IPS-20b (cell line): ENCODE measurements around the gene DNAL1.
"Not testable (repeated sequence)": the region's sequence is repeated elsewhere in the genome, so short reads cannot be mapped to it uniquely, and the experiment has no call there.

ENCODE experiments used
- H3K27ac ChIP-seq: one replicate; pipeline ENCODE4 v1.5.1; 2013; ENCODE audit warnings: low read length
- H3K27me3 ChIP-seq: 2 replicates; pipeline ENCODE4 v1.6.1; 2013; ENCODE audit warnings: mild to moderate bottlenecking, low read length, inconsistent platforms; ENCODE audit not compliant: insufficient read depth
- H3K36me3 ChIP-seq: 2 replicates; pipeline ENCODE4 v1.6.1; 2013; ENCODE audit warnings: low read depth, mild to moderate bottlenecking, inconsistent platforms, low read length, moderate library complexity; ENCODE audit not compliant: insufficient read depth
- H3K4me1 ChIP-seq: 2 replicates; pipeline ENCODE4 v1.6.1; 2013; ENCODE audit warnings: mild to moderate bottlenecking, control low read depth, inconsistent platforms, low read length, moderate library complexity; ENCODE audit not compliant: insufficient read depth
- H3K4me3 ChIP-seq: 2 replicates; pipeline ENCODE4 v1.5.1; 2013; ENCODE audit warnings: mild to moderate bottlenecking, low read length, inconsistent platforms
- H3K9ac ChIP-seq: 2 replicates; pipeline ENCODE4 v1.6.1; 2013; ENCODE audit warnings: low read depth, mild to moderate bottlenecking, inconsistent platforms, low read length, moderate library complexity
- H3K9me3 ChIP-seq: 2 replicates; pipeline ENCODE4 v1.6.1; 2013; ENCODE audit warnings: mild to moderate bottlenecking, low read depth, low read length, inconsistent platforms; ENCODE audit not compliant: insufficient read depth

Gene DNAL1

GRCh38 chr14:73651005-73651404 is 6.2 kb downstream of the DNAL1 start:
- H3K4me3 ChIP-seq: no peak overlapping the region

GRCh38 chr14:73655851-73656250 is 11.1 kb downstream of the DNAL1 start:
- Histone ChIP-seq H3K27ac (no peak overlapping the region), H3K4me1 (no peaks in the 10 kb centered on the region), H3K9ac (no peak overlapping the region), H3K27me3 (no peaks in the 10 kb centered on the region), H3K4me3 (no peak overlapping the region), H3K36me3 (peaks cover 3% of the 10 kb centered on the region; the same call in 1 of the 2 replicates), H3K9me3 (no peaks in the 10 kb centered on the region)

More at GRCh38 chr14:73651005-73651404, 6.2 kb downstream of the DNAL1 start:
- no peaks in the 10 kb centered on the region for H3K9me3 ChIP-seq
- no peak overlapping the region for H3K27ac ChIP-seq
- no peaks in the 10 kb centered on the region for H3K4me1 ChIP-seq
- H3K27me3 ChIP-seq: no peaks in the 10 kb centered on the region
- 0 out of 2 replicates have a peak, but pooled peaks cover 3% of the 10 kb centered on the region for H3K36me3 ChIP-seq
- no peak overlapping the region for H3K9ac ChIP-seq

- H3K9ac ChIP-seq, H3K36me3 ChIP-seq, H3K27ac ChIP-seq: not testable (repeated sequence)
These were observed 14.4 kb downstream of the DNAL1 start for GRCh38 chr14:73659202-73659601.

GRCh38 chr14:73660511-73660910 is 15.7 kb downstream of the DNAL1 start:
- Histone ChIP-seq H3K9me3 (no peaks in the 10 kb centered on the region), H3K9ac (no peak overlapping the region), H3K27me3 (no peaks in the 10 kb centered on the region), H3K4me1 (no peaks in the 10 kb centered on the region; the same call in 1 of the 2 replicates), H3K36me3 (peaks cover 6% of the 10 kb centered on the region; the same call in 1 of the 2 replicates), H3K27ac (no peak overlapping the region), H3K4me3 (no peak overlapping the region)

More at GRCh38 chr14:73659202-73659601, 14.4 kb downstream of the DNAL1 start:
- not testable (repeated sequence) for H3K4me1 ChIP-seq, H3K4me3 ChIP-seq, H3K9me3 ChIP-seq, H3K27me3 ChIP-seq

GRCh38 chr14:73661872-73662271 is 17.1 kb downstream of the DNAL1 start:
- Histone ChIP-seq H3K9ac (no peak overlapping the region), H3K9me3 (no peaks in the 10 kb centered on the region), H3K4me1 (no peaks in the 10 kb centered on the region; the same call in 1 of the 2 replicates), H3K27ac (no peak overlapping the region), H3K36me3 (peaks cover 6% of the 10 kb centered on the region; the same call in 1 of the 2 replicates), H3K4me3 (no peak overlapping the region), H3K27me3 (no peaks in the 10 kb centered on the region)

GRCh38 chr14:73662487-73662943 is 17.7 kb downstream of the DNAL1 start:
- Histone ChIP-seq H3K27ac (no peak overlapping the region), H3K36me3 (peaks cover 6% of the 10 kb centered on the region; the same call in 1 of the 2 replicates), H3K27me3 (no peaks in the 10 kb centered on the region), H3K4me1 (no peaks in the 10 kb centered on the region; the same call in 1 of the 2 replicates), H3K4me3 (no peak overlapping the region), H3K9me3 (no peaks in the 10 kb centered on the region), H3K9ac (no peak overlapping the region)

- Histone ChIP-seq H3K4me1 (no peaks in the 10 kb centered on the region; the same call in 1 of the 2 replicates), H3K9ac (no peak overlapping the region), H3K4me3 (no peak overlapping the region), H3K27me3 (no peaks in the 10 kb centered on the region), H3K36me3 (peaks cover 6% of the 10 kb centered on the region; the same call in 1 of the 2 replicates), H3K27ac (no peak overlapping the region), H3K9me3 (no peaks in the 10 kb centered on the region)
These were observed 18.9 kb downstream of the DNAL1 start for GRCh38 chr14:73663548-73664212.

GRCh38 chr14:73665130-73665529 is 20.3 kb downstream of the DNAL1 start:
- Histone ChIP-seq H3K27me3 (no peaks in the 10 kb centered on the region), H3K4me1 (no peaks in the 10 kb centered on the region; the same call in 1 of the 2 replicates), H3K4me3 (no peak overlapping the region), H3K36me3 (peaks cover 6% of the 10 kb centered on the region; the same call in 1 of the 2 replicates), H3K9ac (no peak overlapping the region), H3K27ac (no peak overlapping the region), H3K9me3 (no peaks in the 10 kb centered on the region)

- Histone ChIP-seq H3K27me3 (no peaks in the 10 kb centered on the region), H3K27ac (no peak overlapping the region), H3K9ac (no peak overlapping the region)
These were observed 21.8 kb downstream of the DNAL1 start for GRCh38 chr14:73666583-73666982.

GRCh38 chr14:73667854-73668253 is 23.1 kb downstream of the DNAL1 start:
- H3K4me3 ChIP-seq: no peak overlapping the region
- no peaks in the 10 kb centered on the region for H3K9me3 ChIP-seq
- no peak overlapping the region for H3K27ac ChIP-seq
- H3K36me3 ChIP-seq: peaks cover 3% of the 10 kb centered on the region; the same call in 1 of the 2 replicates
- no peak overlapping the region for H3K9ac ChIP-seq
- H3K27me3 ChIP-seq: no peaks in the 10 kb centered on the region
- no peaks in the 10 kb centered on the region; the same call in 1 of the 2 replicates for H3K4me1 ChIP-seq

More at GRCh38 chr14:73666583-73666982, 21.8 kb downstream of the DNAL1 start:
- Histone ChIP-seq H3K4me1 (no peaks in the 10 kb centered on the region; the same call in 1 of the 2 replicates), H3K36me3 (peaks cover 6% of the 10 kb centered on the region; the same call in 1 of the 2 replicates), H3K9me3 (no peaks in the 10 kb centered on the region), H3K4me3 (no peak overlapping the region)

GRCh38 chr14:73674986-73675385 is 30.2 kb downstream of the DNAL1 start:
- H3K27me3 ChIP-seq: no peaks in the 10 kb centered on the region
- H3K9ac ChIP-seq: no peak overlapping the region
- no peaks in the 10 kb centered on the region for H3K9me3 ChIP-seq
- no peak overlapping the region for H3K4me3 ChIP-seq
- no peak overlapping the region for H3K27ac ChIP-seq
- H3K36me3 ChIP-seq: peaks cover 3% of the 10 kb centered on the region; the same call in 1 of the 2 replicates
- no peaks in the 10 kb centered on the region for H3K4me1 ChIP-seq

- Histone ChIP-seq H3K9ac (no peak overlapping the region), H3K4me1 (no peaks in the 10 kb centered on the region), H3K36me3 (no peaks in the 10 kb centered on the region), H3K9me3 (no peaks in the 10 kb centered on the region), H3K27me3 (no peaks in the 10 kb centered on the region), H3K4me3 (no peak overlapping the region), H3K27ac (no peak overlapping the region)
These were observed 33.9 kb downstream of the DNAL1 start for GRCh38 chr14:73678698-73679097.
